Neural progenitor cell (in vitro differentiated cells): ENCODE results near the gene XPC.

Experiments used
- CTCF ChIP-seq: fragments of 200-600 bp; sonication (generic); IDR thresholded peaks from 2 replicates; pipeline ENCODE4 v1.5.1; 2017; ENCODE audit warnings: antibody characterized with exemption, mild to moderate bottlenecking
- EZH2 ChIP-seq: fragments of 200-600 bp; sonication (generic); IDR thresholded peaks from 2 replicates; pipeline ENCODE4 v1.6.1; 2017; ENCODE audit warnings: antibody characterized with exemption, mild to moderate bottlenecking, moderate library complexity
- EZH2phosphoT487 ChIP-seq: fragments of 200-600 bp; sonication (generic); IDR thresholded peaks from 2 replicates; pipeline ENCODE4 v1.6.1; 2017; ENCODE audit warnings: antibody characterized with exemption

DNA sequence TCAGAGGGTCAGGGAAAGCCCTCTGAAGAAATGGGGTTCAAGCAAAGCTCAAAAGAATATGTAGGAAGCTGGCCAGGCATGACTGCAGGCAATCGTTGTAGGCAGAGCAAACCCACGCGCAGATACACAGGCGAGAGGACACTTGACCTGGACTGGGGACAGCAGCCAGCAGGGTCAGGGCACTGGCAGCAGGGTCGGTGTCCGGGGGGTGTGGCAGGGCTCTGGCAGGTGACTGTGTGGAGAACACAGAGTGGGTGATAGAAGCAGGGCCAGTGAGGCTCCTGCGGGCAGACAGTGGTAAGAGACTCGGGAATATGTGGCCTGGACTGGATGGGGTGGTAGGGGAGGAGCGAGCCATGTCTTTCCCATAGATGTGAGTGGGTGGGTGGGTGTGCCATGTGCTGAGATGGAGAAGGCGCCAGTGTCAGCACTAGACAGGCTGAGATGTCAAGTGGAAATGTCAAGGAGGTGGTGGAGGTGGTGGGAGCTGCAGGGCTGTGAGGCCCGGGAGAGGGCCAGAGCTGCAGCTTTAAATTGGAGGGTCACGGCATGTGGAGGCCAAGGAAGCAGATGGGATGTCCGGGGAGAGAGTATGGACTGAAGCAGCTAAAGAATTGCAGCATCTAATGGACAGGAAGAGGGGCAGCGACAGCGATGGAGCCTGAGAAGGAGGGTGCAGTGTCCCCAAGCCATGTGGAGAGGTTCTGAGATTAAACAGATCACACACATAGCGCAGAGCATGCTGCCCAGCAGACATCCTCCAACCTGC is 40.1 kb downstream of the XPC start:
- TF ChIP-seq CTCF (no peak), EZH2phosphoT487 (no peak), EZH2 (no peak)
